Measurements from ENCODE around the gene ADGRV1.

ADGRV1 gene

GRCh38 chr5:91095786-91096385 is 537.3 kb downstream of the ADGRV1 start:
- Histone ChIP-seq H3K4me3 (ENCODE audit: low read depth in 1 of 2, low read length in 2 of 2) (no peak overlapping the region), H3K9ac (ENCODE audit: low read depth, low read length) (no peak overlapping the region), H3K4me2 (ENCODE audit: insufficient read depth, low read length) (no peak overlapping the region), H3K79me2 (ENCODE audit: insufficient read depth, low read length) (no peaks in the 10 kb centered on the region), H3K9me3 (ENCODE audit: insufficient read depth, low read length, severe bottlenecking) (no peaks in the 10 kb centered on the region), H3K4me1 (ENCODE audit: insufficient read depth, low read length) (no peaks in the 10 kb centered on the region), H3K27me3 (ENCODE audit: insufficient read depth, low read length, poor library complexity) (peaks cover 18% of the 10 kb centered on the region), H3K27ac (ENCODE audit: low read length) (no peak overlapping the region), H3K36me3 (ENCODE audit: insufficient read depth, low read length) (no peaks in the 10 kb centered on the region), H4K20me1 (ENCODE audit: insufficient read depth, low read length) (no peaks in the 10 kb centered on the region), H2AFZ (ENCODE audit: low read depth, low read length) (no peak overlapping the region)
- TF ChIP-seq EZH2 (IDR thresholded peaks at IDR 0.05; ENCODE audit: borderline replicate concordance, low read depth, low read length, severe bottlenecking): no peak
- no peak for TF ChIP-seq CTCF (IDR thresholded peaks at IDR 0.05; ENCODE audit: borderline replicate concordance, extremely low read depth, low read length, poor library complexity, severe bottlenecking)
- no peak for ATAC-seq (ENCODE audit: insufficient read depth, low read depth)
- no peak for DNase-seq

DNA sequence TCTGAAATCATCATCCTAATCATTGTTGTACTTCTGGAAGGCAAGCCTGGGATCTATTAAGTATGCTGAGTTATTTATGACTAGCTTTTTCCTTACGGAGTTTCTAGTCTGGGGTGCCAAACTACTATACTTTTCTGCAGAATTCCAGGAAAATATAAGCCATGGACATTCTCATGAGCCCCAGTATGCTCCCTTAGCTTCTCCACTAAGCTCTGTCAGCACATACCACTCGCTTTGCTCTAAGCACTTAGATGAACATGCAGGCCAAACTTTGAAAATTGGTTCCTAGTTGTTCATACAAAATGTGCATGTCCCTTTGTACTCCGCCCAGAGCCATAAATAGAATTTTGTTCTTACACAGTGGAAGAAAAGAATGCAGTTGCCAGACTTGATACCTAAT is 539.9 kb downstream of the ADGRV1 start:
- H3K27me3 ChIP-seq (ENCODE audit: insufficient read depth, low read length, poor library complexity): peaks cover 18% of the 10 kb centered on the region
- no peak for TF ChIP-seq EZH2 (IDR thresholded peaks at IDR 0.05; ENCODE audit: borderline replicate concordance, low read depth, low read length, severe bottlenecking)
- TF ChIP-seq CTCF (IDR thresholded peaks at IDR 0.05; ENCODE audit: borderline replicate concordance, extremely low read depth, low read length, poor library complexity, severe bottlenecking): no peak
- no peaks in the 10 kb centered on the region for H3K9me3 ChIP-seq (ENCODE audit: insufficient read depth, low read length, severe bottlenecking)
- H2AFZ ChIP-seq (ENCODE audit: low read depth, low read length): no peak overlapping the region
- no peaks in the 10 kb centered on the region for H3K79me2 ChIP-seq (ENCODE audit: insufficient read depth, low read length)
- no peaks in the 10 kb centered on the region for H3K36me3 ChIP-seq (ENCODE audit: insufficient read depth, low read length)
- no peak overlapping the region for H3K27ac ChIP-seq (ENCODE audit: low read length)
- no peak overlapping the region for H3K9ac ChIP-seq (ENCODE audit: low read depth, low read length)
- DNase-seq (no peak), ATAC-seq (ENCODE audit: insufficient read depth, low read depth) (no peak)
- H3K4me3 ChIP-seq (ENCODE audit: low read depth in 1 of 2, low read length in 2 of 2): no peak overlapping the region
- no peaks in the 10 kb centered on the region for H4K20me1 ChIP-seq (ENCODE audit: insufficient read depth, low read length)
- no peak overlapping the region for H3K4me2 ChIP-seq (ENCODE audit: insufficient read depth, low read length)
- H3K4me1 ChIP-seq (ENCODE audit: insufficient read depth, low read length): no peaks in the 10 kb centered on the region

- TF ChIP-seq EZH2 (IDR thresholded peaks at IDR 0.05; ENCODE audit: borderline replicate concordance, low read depth, low read length, severe bottlenecking) (no peak), CTCF (IDR thresholded peaks at IDR 0.05; ENCODE audit: borderline replicate concordance, extremely low read depth, low read length, poor library complexity, severe bottlenecking) (peak; percentile 70)
- Histone ChIP-seq H3K27me3 (ENCODE audit: insufficient read depth, low read length, poor library complexity) (peaks cover 11% of the 10 kb centered on the region), H3K9ac (ENCODE audit: low read depth, low read length) (no peak overlapping the region), H3K36me3 (ENCODE audit: insufficient read depth, low read length) (no peaks in the 10 kb centered on the region), H3K79me2 (ENCODE audit: insufficient read depth, low read length) (no peaks in the 10 kb centered on the region), H3K4me1 (ENCODE audit: insufficient read depth, low read length) (no peaks in the 10 kb centered on the region), H3K9me3 (ENCODE audit: insufficient read depth, low read length, severe bottlenecking) (no peaks in the 10 kb centered on the region), H3K4me2 (ENCODE audit: insufficient read depth, low read length) (no peak overlapping the region), H2AFZ (ENCODE audit: low read depth, low read length) (no peak overlapping the region), H4K20me1 (ENCODE audit: insufficient read depth, low read length) (no peaks in the 10 kb centered on the region), H3K4me3 (ENCODE audit: low read depth in 1 of 2, low read length in 2 of 2) (no peak overlapping the region), H3K27ac (ENCODE audit: low read length) (no peak overlapping the region)
- peak; percentile 55 for DNase-seq
- ATAC-seq (ENCODE audit: insufficient read depth, low read depth): peak; percentile 98
These were observed 543.2 kb downstream of the ADGRV1 start for GRCh38 chr5:91101600-91102379.

All from DND-41 (cell line).